Activated CD8-positive, alpha-beta memory T cell treated with anti-CD3 and anti-CD28 coated beads for 4 hours (primary cell): ENCODE data around the gene MLLT10.

Experiments used
- DNase-seq, 2 donors: peaks; one replicate each; pipeline ENCODE4 v3.0.0-alpha.2; 2020; ENCODE audit warnings: low read depth in 2 of 2

Gene MLLT10

DNA sequence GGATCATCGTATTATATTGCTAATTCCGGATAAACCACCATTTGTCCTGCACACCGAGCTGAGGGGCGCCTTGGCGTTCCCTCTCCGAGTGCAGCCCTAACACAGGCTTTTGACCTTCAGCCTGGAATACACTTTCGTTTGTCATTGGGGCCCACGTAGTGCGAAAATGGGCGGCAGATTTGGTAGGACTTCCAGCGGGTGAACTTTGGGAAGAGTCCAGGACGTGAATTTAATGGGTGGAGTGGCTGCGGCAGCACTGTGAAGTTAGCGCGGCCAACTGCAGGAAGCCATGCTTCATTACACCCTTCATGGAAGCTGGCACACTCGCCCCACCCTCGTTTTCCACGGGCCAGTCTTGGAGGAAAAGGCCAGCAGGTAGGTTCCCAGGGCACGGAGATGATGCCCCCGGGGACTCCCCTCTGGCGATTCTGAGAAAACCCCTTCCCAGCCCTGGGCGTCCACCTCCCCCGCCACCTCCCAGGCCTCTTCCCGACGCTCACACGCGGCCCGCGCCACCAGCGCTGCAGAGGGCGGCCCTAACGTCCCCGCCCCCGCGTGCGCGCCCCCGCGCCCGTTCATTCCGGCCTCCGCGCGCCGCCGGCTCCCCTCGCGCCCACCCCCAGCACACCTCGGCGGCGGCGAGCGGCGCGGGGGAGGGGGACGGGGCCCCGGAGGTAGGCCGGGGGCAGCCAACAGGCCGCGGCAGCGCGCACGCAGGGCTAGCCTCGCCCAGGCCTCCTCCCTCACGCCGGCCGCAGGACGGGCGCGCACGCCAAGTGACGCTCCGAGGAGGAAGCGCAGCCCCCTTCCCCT, at the start of gene MLLT10:
MLLT10 (plus strand) TSS at position 766 of the 813 bp plus-strand sequence. CDS start 413 bp downstream, outside the sequence.
- peak; percentile 78 to 83 for DNase-seq

DNA sequence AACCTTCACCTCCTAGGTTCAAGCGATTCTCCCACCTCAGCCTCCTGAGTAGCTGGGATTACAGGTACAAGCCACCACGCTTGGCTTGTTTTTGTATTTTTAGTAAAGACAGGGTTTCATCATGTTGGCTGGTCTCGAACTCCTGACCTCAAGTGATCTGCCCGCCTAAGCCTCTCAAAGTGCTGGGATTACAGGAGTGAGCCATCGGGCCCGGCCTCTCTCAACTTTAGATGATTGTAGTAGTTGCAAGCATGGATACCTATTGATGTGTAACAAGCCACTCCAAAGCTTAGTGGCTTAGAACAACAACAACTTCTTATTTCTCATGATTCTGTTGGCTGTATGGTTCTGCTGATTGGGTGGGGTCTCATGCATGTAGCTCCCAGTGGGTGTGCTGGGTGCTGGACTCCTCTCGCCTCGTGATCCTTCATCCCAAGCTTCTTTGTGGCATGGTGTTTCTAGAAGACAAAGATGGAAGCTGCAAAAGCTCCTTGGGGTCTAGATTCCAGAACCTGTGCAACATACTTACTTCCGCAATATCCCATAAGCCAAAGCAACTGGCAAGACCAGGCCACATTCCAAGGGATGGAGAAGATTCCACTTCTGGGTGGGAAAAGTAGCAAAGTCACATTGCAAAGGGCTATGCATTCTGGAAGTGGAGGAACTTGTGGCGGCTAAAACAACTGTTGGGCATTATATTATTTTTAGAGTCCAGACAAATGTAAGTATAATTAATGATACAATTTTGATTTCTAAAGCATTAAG, 46.4 kb upstream of the MLLT10 start:
- no peak for DNase-seq

DNA sequence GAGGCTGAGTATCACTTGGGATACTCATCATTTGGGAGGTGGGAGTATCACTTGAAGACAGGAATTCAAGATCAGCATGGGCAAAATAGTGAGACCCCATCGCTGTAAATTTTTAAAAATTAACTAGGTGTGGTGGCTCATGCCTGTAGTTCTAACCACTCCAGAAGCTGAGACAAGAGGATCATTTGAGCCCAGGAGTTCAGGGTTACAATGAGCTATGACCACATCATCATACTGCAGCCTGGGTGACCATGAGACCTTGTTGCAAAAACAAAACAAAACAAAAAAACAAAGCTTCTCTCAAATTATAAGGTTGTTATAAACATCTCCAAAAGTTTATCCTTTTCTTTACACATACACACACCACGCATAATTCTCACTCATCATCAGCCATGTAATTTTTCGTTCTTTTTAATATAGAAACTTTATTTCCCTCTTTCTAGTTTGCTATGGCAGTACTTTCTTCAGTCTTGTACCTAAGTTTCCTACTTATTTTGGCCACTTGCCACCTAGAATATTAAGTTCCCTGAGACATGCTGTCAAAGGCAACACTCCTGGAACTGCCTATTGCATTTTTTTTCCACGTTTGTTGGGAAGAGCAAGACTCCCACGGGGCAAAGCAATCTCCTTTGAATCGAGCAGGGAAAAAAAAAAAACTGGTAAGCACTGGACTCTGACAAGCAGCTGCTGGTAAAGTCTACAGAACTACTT, 45.6 kb upstream of the MLLT10 start:
- DNase-seq: no peak

- no peak for DNase-seq
Measured at GRCh38 chr10:21488957-21489446, 45.0 kb upstream of the MLLT10 start.

GRCh38 chr10:21490028-21490710, 43.9 kb upstream of the MLLT10 start:
- DNase-seq: no peak

GRCh38 chr10:21490711-21491105, 43.3 kb upstream of the MLLT10 start:
- no peak for DNase-seq

- DNase-seq: no peak
Measured at GRCh38 chr10:21492421-21492820, 41.6 kb upstream of the MLLT10 start.

DNA sequence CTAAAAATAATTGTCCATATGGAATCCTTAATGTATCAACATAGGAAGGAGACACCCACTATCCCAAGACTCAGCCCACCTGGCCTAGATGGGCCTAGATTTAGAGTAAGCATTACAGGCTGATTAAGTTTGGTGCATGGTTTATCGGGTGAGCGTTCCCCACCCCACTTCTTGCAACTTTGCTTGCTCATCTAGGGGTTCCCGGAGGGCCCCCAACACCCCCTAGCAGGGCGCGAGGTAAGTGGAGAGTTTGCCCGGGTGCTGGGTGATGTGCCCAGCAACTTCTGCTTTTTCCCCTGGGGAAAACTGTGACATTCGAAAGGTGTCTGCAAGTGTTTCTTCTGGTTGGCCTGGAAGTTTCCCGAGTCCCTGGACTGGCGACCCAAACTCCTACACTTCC, 40.2 kb upstream of the MLLT10 start:
- no peak for DNase-seq

GRCh38 chr10:21494191-21495001, 39.6 kb upstream of the MLLT10 start:
- DNase-seq: no peak

DNA sequence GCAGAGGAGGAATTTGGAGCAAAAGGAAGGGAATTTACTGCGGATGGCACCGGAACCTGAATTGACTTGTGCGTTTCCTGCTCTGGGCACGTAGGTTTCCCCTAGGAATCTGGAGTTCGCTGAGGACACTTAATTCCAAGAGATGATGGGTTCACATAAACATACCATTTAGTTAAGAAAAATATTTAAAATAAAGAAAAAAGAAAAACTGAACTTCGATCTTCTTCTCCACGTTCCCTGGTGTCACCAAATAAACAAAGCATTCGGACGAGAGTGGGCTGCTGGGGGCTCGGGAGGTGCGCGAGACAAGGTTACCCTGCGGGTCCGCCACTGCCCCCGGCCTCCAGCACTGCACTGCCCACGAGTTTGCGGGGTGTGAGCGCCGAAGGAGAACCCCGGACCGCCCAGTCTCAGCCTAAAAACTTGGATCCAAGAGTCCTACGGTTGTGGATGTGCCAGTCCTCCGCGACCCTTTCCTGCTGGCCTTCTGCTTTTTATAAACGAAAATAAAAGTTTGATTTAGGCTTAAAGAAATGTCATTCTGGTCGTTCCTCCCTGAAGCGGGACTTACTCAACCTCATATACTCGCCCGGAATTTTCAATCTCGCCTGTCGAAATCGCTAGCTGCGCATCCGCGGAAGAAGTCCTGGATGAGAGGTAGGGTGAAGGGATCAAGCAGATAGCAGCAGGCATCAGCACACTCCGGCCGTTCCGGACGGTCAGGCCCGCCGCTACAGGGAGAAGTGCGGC, 38.9 kb upstream of the MLLT10 start:
- no peak for DNase-seq

GRCh38 chr10:21495752-21496342, 38.2 kb upstream of the MLLT10 start:
- peak; percentile 63 to 67 for DNase-seq

DNA sequence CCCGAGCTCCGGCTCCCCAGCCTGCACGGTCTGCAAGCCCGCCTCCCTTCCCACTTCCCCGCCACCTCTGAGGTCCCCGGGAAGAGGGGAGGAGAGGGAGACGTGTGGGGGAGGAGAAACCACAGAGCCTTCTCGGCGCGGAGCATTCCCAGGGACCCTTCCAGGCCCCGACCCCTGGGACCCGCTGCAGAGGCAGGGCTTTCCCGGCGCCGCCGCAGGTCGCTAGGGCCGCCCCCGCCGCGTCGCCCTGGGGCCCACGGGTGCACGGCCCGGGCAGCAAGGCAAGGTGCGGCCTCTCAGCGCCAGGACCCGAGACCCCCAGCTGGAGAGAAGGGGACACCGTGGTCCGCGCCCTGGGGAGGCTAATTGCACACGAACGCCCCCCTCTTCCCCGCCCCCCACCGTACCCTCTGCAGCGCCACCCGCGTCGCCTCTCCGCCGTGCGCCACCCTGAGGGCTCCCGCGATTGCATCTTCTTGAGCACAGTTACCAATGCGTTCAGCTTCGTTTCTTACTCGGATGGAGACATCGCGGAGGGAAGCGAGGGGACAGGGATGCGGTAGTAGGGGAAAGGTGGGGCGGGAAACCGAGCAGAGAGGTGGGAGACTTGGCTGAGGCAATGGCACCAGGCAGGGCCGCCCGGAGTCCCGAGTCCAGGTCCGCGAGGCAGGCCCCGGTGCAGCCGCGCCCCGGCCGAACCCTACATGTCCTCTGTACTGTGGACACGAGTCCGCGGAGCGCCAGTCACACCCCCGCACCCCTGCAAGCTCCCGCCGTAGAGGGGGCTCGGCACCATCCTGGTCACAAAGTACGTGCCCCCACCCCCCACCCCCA, 37.5 kb upstream of the MLLT10 start:
- DNase-seq: no peak

- DNase-seq: no peak
Measured at GRCh38 chr10:21497177-21497807, 36.7 kb upstream of the MLLT10 start.

- no peak for DNase-seq
Measured at GRCh38 chr10:21498377-21498776, 35.7 kb upstream of the MLLT10 start.

- no peak for DNase-seq
Measured at GRCh38 chr10:21498986-21499385, 35.0 kb upstream of the MLLT10 start.

DNA sequence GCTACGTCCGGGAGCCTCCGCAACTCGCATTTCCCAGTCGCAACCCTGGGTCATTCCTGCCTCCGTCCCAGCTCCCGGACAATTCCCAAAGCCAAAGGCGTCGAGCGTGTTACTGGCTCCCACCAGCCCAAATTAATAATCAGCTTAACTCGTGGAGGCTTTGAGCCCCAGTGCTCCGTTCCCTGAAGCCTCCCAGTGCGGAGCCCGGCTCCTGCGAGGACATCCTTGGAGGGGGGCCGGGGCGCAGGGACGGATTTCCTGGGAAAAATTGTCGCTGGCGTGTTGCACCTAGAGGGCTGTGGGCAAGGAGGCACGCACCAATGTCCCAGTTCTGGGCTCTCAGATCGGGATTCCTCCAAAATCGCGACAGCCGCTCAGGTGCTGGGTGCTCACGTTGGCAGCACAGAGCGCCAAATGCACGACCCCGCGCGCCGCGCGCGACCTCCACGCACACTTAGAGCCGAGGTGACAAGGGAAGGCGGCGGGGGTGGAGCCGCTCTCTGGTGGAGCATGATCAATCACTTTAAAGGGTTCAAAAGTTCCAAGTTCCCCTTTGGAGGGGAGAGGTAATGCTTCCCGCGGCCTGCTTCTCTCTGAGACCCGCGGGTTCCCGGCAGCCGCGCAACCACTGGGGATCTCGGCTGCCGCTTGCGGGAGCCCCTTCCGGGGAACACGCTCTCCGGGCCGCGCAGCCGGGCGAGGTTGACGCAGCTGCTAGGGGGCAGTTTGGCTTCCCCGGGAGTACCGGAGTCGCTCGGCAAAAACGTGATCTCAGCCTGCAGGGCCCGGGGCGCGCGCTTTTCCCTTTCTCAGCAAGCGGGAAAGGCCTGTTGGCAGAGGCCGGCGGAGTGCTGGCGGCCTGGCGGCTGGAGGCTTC, 34.1 kb upstream of the MLLT10 start:
- no peak for DNase-seq

GRCh38 chr10:21500578-21500910, 33.5 kb upstream of the MLLT10 start:
- no peak for DNase-seq
